AG04449 (cell line): Measurements from ENCODE around the gene DMD.

ENCODE experiments used
- CTCF ChIA-PET: fragments of 350-600 bp; formaldehyde crosslinking; extraction: SDS; loops from one replicate; lab custom pipeline; 2021; ENCODE audit warnings: antibody characterized with exemption; lab: Yijun Ruan, JAX
- POLR2A ChIA-PET: fragments of 400-600, 350-600 bp; formaldehyde crosslinking; extraction: SDS; loops from one replicate; lab custom pipeline; 2020; ENCODE audit warnings: antibody characterized with exemption, inconsistent platforms; lab: Yijun Ruan, JAX
- DNase-seq: peaks from one replicate; pipeline ENCODE4 v3.0.0-alpha.2; 2010; ENCODE audit warnings: low read depth, low spot score
- H3K4me3 ChIP-seq: 2 replicates; pipeline ENCODE4 v1.5.1; 2011; ENCODE audit warnings: low read depth, mild to moderate bottlenecking, control low read depth, low read length
- CTCF ChIP-seq: IDR thresholded peaks from one replicate; pipeline ENCODE4 v1.5.1; 2011; ENCODE audit warnings: mild to moderate bottlenecking, moderate library complexity, low read length, control low read depth, inconsistent platforms; ENCODE audit not compliant: insufficient read depth; ENCODE audit errors: missing control alignments

Gene DMD

GRCh38 chrX:31580227-31580626 is 1631.1 kb downstream of the DMD start:
- DNase-seq: no peak
- ChIA-PET CTCF (no interaction called here), POLR2A (no interaction called here)
- no peak overlapping the region for H3K4me3 ChIP-seq
- no peak for TF ChIP-seq CTCF

- ChIA-PET POLR2A (no interaction called here), CTCF (no interaction called here)
- no peak for TF ChIP-seq CTCF
- no peak for DNase-seq
- no peak overlapping the region for H3K4me3 ChIP-seq
Measured at GRCh38 chrX:31572360-31572759, 1639.0 kb downstream of the DMD start.

GRCh38 chrX:31570658-31571057 is 1640.7 kb downstream of the DMD start:
- POLR2A ChIA-PET: no interaction called here
- DNase-seq: no peak
- no peak overlapping the region for H3K4me3 ChIP-seq
- no peak for TF ChIP-seq CTCF
- CTCF ChIA-PET: no interaction called here

- no peak for DNase-seq
- CTCF ChIA-PET: no interaction called here
- no peak for TF ChIP-seq CTCF
- no peak overlapping the region for H3K4me3 ChIP-seq
- POLR2A ChIA-PET: no interaction called here
Measured at GRCh38 chrX:31563792-31564191, 1647.6 kb downstream of the DMD start.

GRCh38 chrX:31555506-31555905 is 1655.8 kb downstream of the DMD start:
- ChIA-PET CTCF (no interaction called here), POLR2A (no interaction called here)
- DNase-seq: no peak
- no peak overlapping the region for H3K4me3 ChIP-seq
- no peak for TF ChIP-seq CTCF

GRCh38 chrX:31551913-31552312 is 1659.4 kb downstream of the DMD start:
- no peak for DNase-seq
- no peak for TF ChIP-seq CTCF
- ChIA-PET CTCF (no interaction called here), POLR2A (no interaction called here)
- H3K4me3 ChIP-seq: no peak overlapping the region
